Measurements from ENCODE around the gene ADAMTSL1.

DNA sequence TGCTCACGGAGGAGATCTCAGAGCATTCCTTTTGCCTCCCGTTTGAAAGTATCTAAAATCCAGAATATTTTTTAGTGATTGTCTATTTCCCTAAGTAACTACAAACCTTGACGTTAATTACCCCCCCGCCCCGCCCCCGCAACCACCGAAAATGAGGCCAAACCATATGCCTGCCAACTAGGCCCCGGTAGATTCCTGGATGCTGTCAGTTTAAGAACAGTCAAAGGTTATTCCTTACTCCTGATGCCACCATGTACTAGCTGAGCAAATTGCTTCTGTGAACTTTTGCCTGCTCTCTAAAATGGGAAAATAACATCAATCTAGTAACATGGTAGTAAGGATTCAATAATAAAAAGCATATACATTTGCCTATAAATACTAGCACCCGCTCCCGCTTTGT is 314.3 kb downstream of the ADAMTSL1 start:
- no peak for TF ChIP-seq EZH2 (IDR thresholded peaks at IDR 0.05; ENCODE audit: borderline replicate concordance, low read depth, low read length, severe bottlenecking)
- TF ChIP-seq, protein P1, sequence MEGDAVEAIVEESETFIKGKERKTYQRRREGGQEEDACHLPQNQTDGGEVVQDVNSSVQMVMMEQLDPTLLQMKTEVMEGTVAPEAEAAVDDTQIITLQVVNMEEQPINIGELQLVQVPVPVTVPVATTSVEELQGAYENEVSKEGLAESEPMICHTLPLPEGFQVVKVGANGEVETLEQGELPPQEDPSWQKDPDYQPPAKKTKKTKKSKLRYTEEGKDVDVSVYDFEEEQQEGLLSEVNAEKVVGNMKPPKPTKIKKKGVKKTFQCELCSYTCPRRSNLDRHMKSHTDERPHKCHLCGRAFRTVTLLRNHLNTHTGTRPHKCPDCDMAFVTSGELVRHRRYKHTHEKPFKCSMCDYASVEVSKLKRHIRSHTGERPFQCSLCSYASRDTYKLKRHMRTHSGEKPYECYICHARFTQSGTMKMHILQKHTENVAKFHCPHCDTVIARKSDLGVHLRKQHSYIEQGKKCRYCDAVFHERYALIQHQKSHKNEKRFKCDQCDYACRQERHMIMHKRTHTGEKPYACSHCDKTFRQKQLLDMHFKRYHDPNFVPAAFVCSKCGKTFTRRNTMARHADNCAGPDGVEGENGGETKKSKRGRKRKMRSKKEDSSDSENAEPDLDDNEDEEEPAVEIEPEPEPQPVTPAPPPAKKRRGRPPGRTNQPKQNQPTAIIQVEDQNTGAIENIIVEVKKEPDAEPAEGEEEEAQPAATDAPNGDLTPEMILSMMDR (IDR thresholded peaks at IDR 0.05; ENCODE audit: borderline replicate concordance, extremely low read depth, low read length, poor library complexity, severe bottlenecking), result no peak

All from DND-41 (cell line).